ENCODE measurements around the gene C11orf21.
"Not testable (repeated sequence)": the region's sequence is repeated elsewhere in the genome, so short reads cannot be mapped to it uniquely, and the experiment has no call there.

C11orf21 gene

DNA sequence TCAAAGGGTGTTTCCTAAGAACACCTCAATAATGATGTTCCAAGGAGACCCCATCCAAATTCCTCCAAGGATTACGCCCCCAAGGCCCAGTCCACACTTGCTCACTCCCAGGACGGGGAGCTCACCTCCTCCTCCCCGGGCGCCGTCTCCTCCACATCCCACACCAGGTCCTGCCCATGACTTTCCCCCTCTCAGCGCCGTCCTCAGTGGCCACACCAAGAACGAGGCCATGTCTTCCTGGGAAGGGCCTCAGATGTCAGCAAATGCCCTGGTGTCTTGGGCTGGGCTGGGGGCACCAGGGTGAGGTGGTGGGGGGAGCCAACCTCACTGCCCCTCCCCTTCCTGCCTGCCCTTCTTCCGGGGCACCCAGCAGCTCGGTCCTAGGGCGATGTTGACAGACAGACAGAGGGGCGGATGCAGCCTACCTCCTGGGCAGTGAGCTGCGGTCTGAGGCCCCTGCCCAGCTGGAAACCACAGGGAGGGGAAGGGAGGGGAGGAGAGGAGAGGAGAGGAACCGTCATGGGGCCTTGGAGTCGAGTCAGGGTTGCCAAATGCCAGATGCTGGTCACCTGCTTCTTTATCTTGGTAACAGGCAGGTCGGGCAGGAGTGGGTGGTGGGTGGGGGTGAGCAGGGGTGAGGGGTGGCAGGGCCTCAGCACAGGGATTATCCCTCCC, at the start of gene C11orf21, which contains the start of gene TSPAN32:
TSS of gene C11orf21 (minus strand) at position 288 of the 675 bp plus-strand sequence. CDS start at position 178, 110 bp downstream.
TSS of gene TSPAN32 (plus strand) at position 383 of the 675 bp plus-strand sequence. CDS start at position 520, 137 bp downstream.
- H3K4me1 ChIP-seq, result no peaks in the 10 kb centered on the region
- peak in 1 of 2 experiments; percentile 5 for DNase-seq (ENCODE audit: low spot score in 2 of 2)

DNA sequence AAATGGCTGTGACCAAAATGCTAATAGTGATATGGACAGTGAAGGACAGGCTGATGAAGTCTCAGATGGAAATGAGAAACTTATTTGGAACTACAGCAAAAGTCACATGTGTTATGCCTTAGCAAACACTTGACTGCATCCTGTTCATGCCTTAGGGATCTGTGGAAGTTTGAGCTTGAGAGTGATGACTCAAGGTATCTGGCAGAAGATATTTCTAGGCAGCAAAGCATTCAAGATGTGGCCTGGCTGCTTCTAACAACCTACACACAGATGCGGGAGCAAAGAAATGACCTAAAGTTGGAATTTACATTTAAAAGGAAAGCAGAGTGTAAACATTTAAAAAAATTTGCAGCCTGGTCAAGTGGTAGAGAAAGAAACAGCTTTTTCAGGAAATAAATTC, 47.3 kb upstream of the C11orf21 start:
- in situ Hi-C loops (cut with MboI; ENCODE audit: low sequenced_read_pairs), result no loop called here

More for the DNA sequence above, at the start of gene C11orf21, which contains the start of gene TSPAN32:
- Histone ChIP-seq H3K36me3 (replicated peaks) (no peaks in the 10 kb centered on the region), H3K27me3 (ENCODE audit: low read depth) (no peaks in the 10 kb centered on the region), H3K4me3 (no peak within 1 kb of the TSS), H3K9me3 (no peaks in the 10 kb centered on the region)
- in situ Hi-C loops (cut with MboI; ENCODE audit: low sequenced_read_pairs), result no loop called here

DNA sequence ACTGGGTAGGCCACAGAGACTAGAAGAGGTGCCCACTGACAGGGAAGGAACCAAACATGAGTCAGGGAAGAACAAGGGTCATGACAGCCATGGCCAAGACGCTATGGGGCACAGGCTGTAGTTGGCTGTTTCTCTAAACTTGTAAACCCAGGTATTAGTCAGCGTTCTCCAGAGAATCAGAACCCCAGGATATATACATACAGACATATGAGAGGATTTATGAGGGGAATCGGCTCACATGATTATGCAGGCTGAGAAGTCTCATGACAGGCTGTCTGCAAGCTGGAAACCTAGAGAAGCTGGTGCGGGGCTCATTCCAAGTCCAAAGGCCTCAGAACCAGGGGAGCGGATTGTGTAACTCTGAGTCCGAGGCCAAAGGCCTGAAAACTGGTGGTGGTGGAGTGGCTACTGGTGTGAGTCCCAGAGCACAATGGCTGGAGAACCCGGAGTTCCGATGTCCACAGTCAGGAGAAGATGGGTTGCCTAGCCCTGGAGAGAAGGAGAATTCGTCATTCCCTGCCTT, 45.7 kb upstream of the C11orf21 start:
- Histone ChIP-seq H3K27me3 (ENCODE audit: low read depth) (no peaks in the 10 kb centered on the region), H3K9me3 (0 out of 2 replicates have a peak, but pooled peaks cover 2% of the 10 kb centered on the region), H3K4me3 (no peak overlapping the region), H3K36me3 (replicated peaks) (no peaks in the 10 kb centered on the region), H3K4me1 (no peaks in the 10 kb centered on the region)
- DNase-seq (ENCODE audit: low spot score in 2 of 2), result no peak
- in situ Hi-C loops (cut with MboI; ENCODE audit: low sequenced_read_pairs), result no loop called here

More for the DNA sequence above, 47.3 kb upstream of the C11orf21 start:
- no peak overlapping the region for H3K4me3 ChIP-seq
- DNase-seq (ENCODE audit: low spot score in 2 of 2), result no peak
- no peaks in the 10 kb centered on the region for H3K36me3 ChIP-seq (replicated peaks)
- H3K4me1 ChIP-seq, result no peaks in the 10 kb centered on the region
- H3K9me3 ChIP-seq, result 0 out of 2 replicates have a peak, but pooled peaks cover 2% of the 10 kb centered on the region
- H3K27me3 ChIP-seq (ENCODE audit: low read depth), result no peaks in the 10 kb centered on the region

DNA sequence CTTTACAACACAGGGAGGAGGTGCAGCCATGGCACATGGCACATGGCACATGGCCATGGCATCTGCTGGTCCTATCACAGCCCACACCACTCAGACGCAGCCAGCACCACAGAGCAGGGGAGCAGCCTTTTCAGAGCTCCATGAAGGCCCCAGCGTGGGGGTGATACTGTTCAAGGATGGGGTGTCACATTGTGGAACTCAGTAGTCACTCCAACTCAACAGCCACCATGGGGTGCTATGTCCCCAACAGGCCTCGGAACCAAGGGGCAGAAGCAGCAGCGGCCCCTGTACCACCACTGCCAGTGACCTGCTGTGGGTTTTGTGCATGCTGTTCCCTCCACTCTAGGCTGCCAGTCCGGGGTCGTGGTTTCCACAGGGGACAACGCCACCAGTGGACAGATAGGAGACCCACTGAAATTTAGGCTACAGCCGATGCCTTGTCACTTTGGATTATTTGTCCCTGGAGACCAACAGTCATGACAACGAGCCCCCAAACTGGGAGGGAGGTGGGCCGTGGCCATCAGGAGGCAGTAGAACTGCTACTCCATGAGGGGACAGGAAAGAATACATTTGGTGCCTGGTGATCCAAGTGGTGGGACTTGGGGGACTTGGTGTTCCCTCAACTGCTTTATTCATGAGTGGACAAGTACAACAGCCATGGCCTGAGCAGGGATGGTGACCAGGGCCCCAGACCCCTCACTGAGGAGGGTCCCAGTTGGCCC, 45.0 kb upstream of the C11orf21 start:
- Histone ChIP-seq H3K4me3 (no peak overlapping the region), H3K27me3 (ENCODE audit: low read depth) (no peaks in the 10 kb centered on the region), H3K9me3 (0 out of 2 replicates have a peak, but pooled peaks cover 2% of the 10 kb centered on the region), H3K4me1 (no peaks in the 10 kb centered on the region), H3K36me3 (replicated peaks) (no peaks in the 10 kb centered on the region)
- no peak for DNase-seq (ENCODE audit: low spot score in 2 of 2)
- in situ Hi-C loops (cut with MboI; ENCODE audit: low sequenced_read_pairs), result no loop called here

DNA sequence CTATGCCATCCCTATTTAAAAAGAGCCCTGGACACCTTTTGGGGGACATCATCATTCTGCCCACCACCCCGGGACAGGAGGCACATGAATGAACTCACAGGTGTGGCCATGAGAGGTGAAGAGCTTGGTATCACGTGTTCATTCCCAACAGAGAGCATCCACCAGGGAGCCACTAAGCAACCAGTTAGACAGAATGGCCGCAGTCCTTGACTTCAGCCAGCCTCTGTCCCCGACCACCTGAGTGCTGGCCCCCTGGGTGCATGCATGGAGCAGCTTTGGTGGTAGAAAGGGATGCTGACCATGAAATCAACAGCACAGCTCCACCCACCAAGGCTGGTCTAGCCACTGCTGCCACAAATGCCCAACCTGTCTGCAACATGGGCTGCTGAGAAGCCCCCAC, 44.3 kb upstream of the C11orf21 start:
- Histone ChIP-seq H3K9me3 (0 out of 2 replicates have a peak, but pooled peaks cover 2% of the 10 kb centered on the region), H3K27me3 (ENCODE audit: low read depth) (no peaks in the 10 kb centered on the region), H3K4me3 (no peak overlapping the region), H3K36me3 (replicated peaks) (no peaks in the 10 kb centered on the region), H3K4me1 (no peaks in the 10 kb centered on the region)
- in situ Hi-C loops (cut with MboI; ENCODE audit: low sequenced_read_pairs), result no loop called here
- DNase-seq (ENCODE audit: low spot score in 2 of 2), result no peak

DNA sequence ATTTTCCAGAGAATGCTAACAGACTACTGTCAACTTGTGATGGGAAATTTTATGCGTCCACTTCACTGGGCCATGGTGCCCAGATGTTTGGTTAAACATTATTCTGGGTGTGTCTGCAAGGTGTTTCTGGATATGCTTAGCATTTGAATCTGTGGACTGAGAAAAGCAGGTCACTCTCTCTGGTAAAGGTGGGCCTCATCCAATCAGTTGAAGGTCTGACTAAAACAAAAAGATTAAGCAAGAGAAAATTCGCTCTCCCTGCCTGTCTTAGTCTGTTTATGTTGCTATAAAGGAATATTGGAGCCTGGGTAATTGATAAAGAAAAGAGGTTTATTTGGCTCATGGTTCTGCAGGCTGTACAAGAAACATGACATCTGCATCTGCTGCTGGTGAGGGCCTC, 43.3 kb upstream of the C11orf21 start:
- Histone ChIP-seq H3K4me3 (no peak overlapping the region), H3K36me3 (replicated peaks) (no peaks in the 10 kb centered on the region), H3K4me1 (no peaks in the 10 kb centered on the region), H3K9me3 (0 out of 2 replicates have a peak, but pooled peaks cover 2% of the 10 kb centered on the region), H3K27me3 (ENCODE audit: low read depth) (no peaks in the 10 kb centered on the region)
- in situ Hi-C loops (cut with MboI; ENCODE audit: low sequenced_read_pairs), result no loop called here
- no peak for DNase-seq (ENCODE audit: low spot score in 2 of 2)

DNA sequence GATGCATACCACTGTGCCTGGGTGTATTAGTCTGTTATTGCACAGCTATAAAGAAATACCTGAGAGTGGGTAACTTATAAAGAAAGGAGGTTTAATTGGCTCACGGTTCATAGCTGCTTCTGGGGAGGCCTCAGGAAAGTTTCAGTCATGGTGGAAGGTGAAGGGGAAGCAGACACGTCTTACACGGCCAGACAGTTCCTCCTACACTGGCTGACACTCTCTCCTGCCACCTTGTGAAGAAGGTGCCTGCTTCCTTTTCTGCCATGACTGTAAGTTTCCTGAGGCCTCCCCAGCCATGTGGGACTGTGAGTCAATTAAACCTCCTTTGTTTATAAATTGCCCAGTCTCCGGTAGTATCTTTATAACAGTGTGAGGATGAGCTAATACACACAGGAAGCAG, 41.8 kb upstream of the C11orf21 start:
- DNase-seq (ENCODE audit: low spot score in 2 of 2), result no peak
- no peaks in the 10 kb centered on the region for H3K36me3 ChIP-seq (replicated peaks)
- no peak overlapping the region for H3K4me3 ChIP-seq
- H3K4me1 ChIP-seq, result no peaks in the 10 kb centered on the region
- H3K9me3 ChIP-seq, result no peaks in the 10 kb centered on the region
- in situ Hi-C loops (cut with MboI; ENCODE audit: low sequenced_read_pairs), result no loop called here
- peaks cover under 1% of the 10 kb centered on the region; the same call in 1 of the 2 replicates for H3K27me3 ChIP-seq (ENCODE audit: low read depth)

DNA sequence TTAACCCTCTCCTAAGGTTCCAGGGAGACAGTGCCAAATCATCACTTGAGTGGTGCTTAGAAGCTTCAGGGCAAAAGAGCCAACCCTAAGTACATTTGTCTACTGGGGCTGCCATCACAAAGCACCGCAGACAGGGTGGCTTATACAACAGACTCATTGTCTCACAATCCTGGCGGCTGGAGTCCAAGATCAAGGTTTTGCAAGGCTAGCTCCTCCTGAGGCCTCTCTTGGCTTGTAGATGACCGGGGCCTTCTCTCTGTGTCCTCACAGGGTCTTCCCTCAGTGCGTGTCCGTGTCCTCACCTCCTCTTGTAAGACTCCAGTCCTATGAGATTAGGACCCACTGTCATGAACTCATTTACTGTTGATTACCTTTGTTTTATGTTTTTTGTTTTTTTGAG, 41.3 kb upstream of the C11orf21 start:
- Histone ChIP-seq H3K4me1 (no peaks in the 10 kb centered on the region), H3K4me3 (no peak overlapping the region), H3K36me3 (replicated peaks) (no peaks in the 10 kb centered on the region), H3K9me3 (no peaks in the 10 kb centered on the region), H3K27me3 (ENCODE audit: low read depth) (peaks cover 5% of the 10 kb centered on the region; the same call in 1 of the 2 replicates)
- DNase-seq (ENCODE audit: low spot score in 2 of 2), result no peak
- in situ Hi-C loops (cut with MboI; ENCODE audit: low sequenced_read_pairs), result no loop called here

DNA sequence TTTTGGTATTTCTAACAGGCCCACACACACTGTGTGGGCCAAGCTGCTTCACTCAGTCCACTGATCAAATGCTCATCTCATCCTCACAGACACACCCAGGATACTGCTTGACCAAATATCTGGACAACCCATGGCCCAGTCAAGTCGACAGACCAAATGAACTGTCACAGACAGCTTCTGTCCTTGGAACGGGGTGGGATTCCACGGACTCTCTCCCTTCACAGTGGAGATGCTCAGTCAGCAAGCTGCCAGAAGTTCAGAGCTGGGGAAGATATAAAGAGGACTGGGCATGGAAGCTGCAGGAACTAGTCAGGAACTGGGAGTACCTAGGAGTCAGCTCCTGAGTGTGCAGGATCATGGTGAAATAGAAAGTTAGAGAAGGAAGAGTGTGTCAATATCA, 40.8 kb upstream of the C11orf21 start:
- H3K4me1 ChIP-seq, result no peaks in the 10 kb centered on the region
- no peaks in the 10 kb centered on the region for H3K9me3 ChIP-seq
- in situ Hi-C loops (cut with MboI; ENCODE audit: low sequenced_read_pairs), result no loop called here
- H3K4me3 ChIP-seq, result no peak overlapping the region
- no peaks in the 10 kb centered on the region for H3K36me3 ChIP-seq (replicated peaks)
- DNase-seq (ENCODE audit: low spot score in 2 of 2), result no peak
- H3K27me3 ChIP-seq (ENCODE audit: low read depth), result peaks cover 5% of the 10 kb centered on the region

DNA sequence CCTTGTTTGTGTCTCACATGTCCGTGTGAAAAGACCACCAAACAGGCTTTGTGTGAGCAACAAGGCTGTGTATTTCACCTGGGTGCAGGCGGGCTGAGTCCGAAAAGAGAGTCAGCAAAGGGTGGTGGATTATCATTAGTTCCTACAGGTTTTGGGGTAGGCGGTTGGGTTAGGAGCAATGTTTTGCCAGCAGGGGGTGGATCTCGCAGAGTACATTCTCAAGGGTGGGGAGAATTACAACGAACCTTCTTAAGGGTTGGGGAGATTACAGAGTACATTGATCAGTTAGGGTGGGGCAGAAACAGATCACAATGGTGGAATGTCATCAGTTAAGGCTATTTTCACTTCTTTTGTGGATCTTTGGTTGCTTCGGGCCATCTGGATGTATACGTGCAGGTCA, 37.0 kb upstream of the C11orf21 start:
- H3K4me3 ChIP-seq; H3K36me3 ChIP-seq (replicated peaks); in situ Hi-C loops (cut with MboI; ENCODE audit: low sequenced_read_pairs); DNase-seq (ENCODE audit: low spot score in 2 of 2); H3K9me3 ChIP-seq; H3K4me1 ChIP-seq; H3K27me3 ChIP-seq (ENCODE audit: low read depth): not testable (repeated sequence)

DNA sequence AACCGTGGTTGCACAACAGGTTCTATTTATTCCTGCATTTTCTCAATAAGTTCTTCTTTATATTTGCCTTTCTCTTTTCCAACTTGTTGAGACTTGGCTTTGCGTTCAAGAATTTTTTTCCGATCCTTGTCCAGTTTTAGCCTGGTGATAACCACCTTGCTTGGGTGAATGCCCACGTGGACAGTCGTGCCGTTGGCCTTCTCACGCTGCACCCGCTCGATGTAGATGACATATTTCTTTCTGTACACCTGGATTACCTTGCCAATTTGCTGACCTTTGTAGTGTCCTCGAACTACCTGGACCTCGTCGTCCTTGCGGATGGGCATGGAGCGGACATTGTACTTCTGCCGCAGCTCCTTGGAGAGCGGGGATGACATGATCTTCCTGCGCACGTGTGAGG, 33.6 kb upstream of the C11orf21 start:
- H3K4me1 ChIP-seq; H3K4me3 ChIP-seq; H3K36me3 ChIP-seq (replicated peaks); H3K27me3 ChIP-seq (ENCODE audit: low read depth); DNase-seq (ENCODE audit: low spot score in 2 of 2); in situ Hi-C loops (cut with MboI; ENCODE audit: low sequenced_read_pairs); H3K9me3 ChIP-seq: not testable (repeated sequence)

DNA sequence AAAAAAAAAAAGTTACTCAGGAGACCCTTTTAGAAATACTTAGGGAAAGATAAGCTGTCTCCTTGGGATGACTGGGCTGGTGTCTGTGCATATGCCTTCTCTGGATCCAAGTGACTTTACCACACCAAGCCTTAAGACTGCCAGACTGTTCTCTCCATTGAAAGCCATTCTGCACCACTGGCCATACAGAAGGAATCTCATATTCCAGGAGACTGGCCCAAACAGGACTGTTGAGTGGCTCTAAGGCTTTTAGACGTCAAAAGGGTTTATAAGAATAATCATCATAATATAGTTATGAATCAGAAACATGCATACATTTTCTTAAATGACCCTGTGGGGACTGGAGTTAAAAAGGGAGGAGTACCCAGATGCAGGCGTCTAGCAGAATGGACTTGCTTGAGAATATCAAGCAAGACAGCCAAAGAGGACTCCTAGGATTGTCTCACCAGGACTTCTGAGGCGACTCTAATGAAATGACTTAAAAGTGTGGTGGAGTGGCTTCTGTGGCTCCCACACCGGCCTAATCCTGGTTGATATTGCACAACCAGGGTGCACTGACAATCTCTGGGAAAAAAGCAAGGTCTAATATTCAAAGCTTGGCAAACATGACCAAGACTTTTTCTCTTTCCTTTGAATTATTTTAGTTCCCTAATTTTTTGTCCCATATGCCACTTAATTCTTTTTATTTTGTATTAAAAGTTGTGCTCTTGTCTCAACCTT, 31.9 kb upstream of the C11orf21 start:
- in situ Hi-C loops (cut with MboI; ENCODE audit: low sequenced_read_pairs), result not testable (repeated sequence)

DNA sequence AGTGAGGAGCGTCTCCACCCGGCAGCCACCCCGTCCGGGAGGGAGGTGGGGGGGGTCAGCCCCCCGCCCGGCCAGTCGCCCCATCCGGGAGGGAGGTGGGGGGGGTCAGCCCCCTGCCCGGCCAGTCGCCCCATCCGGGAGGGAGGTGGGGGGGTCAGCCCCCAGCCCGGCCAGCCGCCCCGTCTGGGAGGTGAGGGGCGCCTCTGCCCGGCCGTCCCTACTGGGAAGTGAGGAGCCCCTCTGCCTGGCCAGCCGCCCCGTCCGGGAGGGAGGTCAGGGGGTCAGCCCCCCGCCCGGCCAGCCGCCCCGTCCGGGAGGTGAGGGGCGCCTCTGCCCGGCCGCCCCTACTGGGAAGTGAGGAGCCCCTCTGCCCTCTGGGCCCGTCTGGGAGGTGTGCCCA, 30.9 kb upstream of the C11orf21 start:
- H3K4me1 ChIP-seq; DNase-seq (ENCODE audit: low spot score in 2 of 2): not testable (repeated sequence)

More for the DNA sequence above, 31.9 kb upstream of the C11orf21 start:
- not testable (repeated sequence) for H3K27me3 ChIP-seq (ENCODE audit: low read depth); H3K4me1 ChIP-seq; H3K4me3 ChIP-seq; H3K9me3 ChIP-seq; H3K36me3 ChIP-seq (replicated peaks); DNase-seq (ENCODE audit: low spot score in 2 of 2)

More for the DNA sequence above, 30.9 kb upstream of the C11orf21 start:
- H3K9me3 ChIP-seq; H3K36me3 ChIP-seq (replicated peaks); H3K27me3 ChIP-seq (ENCODE audit: low read depth); in situ Hi-C loops (cut with MboI; ENCODE audit: low sequenced_read_pairs); H3K4me3 ChIP-seq: not testable (repeated sequence)

All from HAP-1 (cell line).